SK-N-SH (cell line): ENCODE data around the gene WTIP. TPM values are rescaled to one million over a fixed set of nuclear protein-coding genes. Genes with fewer than 3 reads are reported as not detected.

Experiments
- CTCF ChIA-PET: fragments of 300-600, 350-600 bp; formaldehyde crosslinking; extraction: SDS; loops from one replicate; lab custom pipeline; 2021; lab: Yijun Ruan, JAX
- POLR2A ChIA-PET: fragments of 350-600 bp; sonication (Branson Sonifier 250); formaldehyde crosslinking; extraction: SDS; loops from one replicate; lab custom pipeline; 2020; ENCODE audit warnings: antibody characterized with exemption, inconsistent platforms; lab: Yijun Ruan, JAX
- DNase-seq: peaks from one replicate; pipeline ENCODE4 v3.0.0; 2012
- H2AFZ ChIP-seq: fragments of 200-600 bp; sonication (generic); 2 replicates; pipeline ENCODE4 v1.8.1; 2016; ENCODE audit warnings: antibody characterized with exemption, mild to moderate bottlenecking, low read depth
- H3F3A ChIP-seq: fragments of 200-600 bp; sonication (generic); replicated peaks from 2 replicates; pipeline ENCODE3; 2016; ENCODE audit warnings: antibody characterized with exemption, mild to moderate bottlenecking; ENCODE audit not compliant: insufficient read depth
- H3K27ac ChIP-seq, 2 experiments: fragments of 200-500 bp in 1 of 2; fragments of 200-600 bp in 1 of 2; sonication (Bioruptor generic) in 1 of 2; sonication (generic), shearing (Covaris generic) in 1 of 2; 2 replicates each; pipeline versions ENCODE4 v1.5.1 to v1.6.1; 2014 to 2016; ENCODE audit warnings: low read depth in 2 of 2, inconsistent platforms in 1 of 2, low read length in 1 of 2, mild to moderate bottlenecking in 1 of 2, mixed read lengths in 1 of 2
- H3K27me3 ChIP-seq: fragments of 200-600 bp; sonication (generic), shearing (Covaris generic); 2 replicates; pipeline ENCODE4 v1.6.1; 2016; ENCODE audit warnings: mixed run types; ENCODE audit not compliant: insufficient read depth
- H3K36me3 ChIP-seq, 2 experiments: fragments of 200-500 bp in 1 of 2; fragments of 200-600 bp in 1 of 2; sonication (Bioruptor generic) in 1 of 2; sonication (generic) in 1 of 2; replicated peaks in 1 of 2; 2 replicates each; pipeline versions ENCODE3 to v1.5.1; 2014 to 2016; ENCODE audit warnings: low read length in 1 of 2, mild to moderate bottlenecking in 1 of 2; ENCODE audit not compliant: insufficient read depth in 2 of 2, control insufficient read depth in 1 of 2
- H3K4me1 ChIP-seq, 2 experiments: fragments of 200-500 bp in 1 of 2; fragments of 200-600 bp in 1 of 2; sonication (Bioruptor generic) in 1 of 2; sonication (generic), shearing (Covaris generic) in 1 of 2; 2 replicates each; pipeline versions ENCODE4 v1.5.1 to v1.6.1; 2014 to 2016; ENCODE audit warnings: low read depth in 1 of 2, low read length in 1 of 2, mixed run types in 1 of 2; ENCODE audit not compliant: insufficient read depth in 2 of 2, control insufficient read depth in 1 of 2
- H3K4me2 ChIP-seq: fragments of 200-600 bp; sonication (generic), shearing (Covaris generic); 2 replicates; pipeline ENCODE4 v1.6.1; 2017; ENCODE audit warnings: mixed run types
- H3K4me3 ChIP-seq, 2 experiments: fragments of 200-500 bp in 1 of 2; fragments of 200-600 bp in 1 of 2; sonication (Bioruptor generic) in 1 of 2; sonication (generic), shearing (Covaris generic) in 1 of 2; 2 replicates each; pipeline versions ENCODE4 v1.5.1 to v1.8.1; 2014 to 2016; ENCODE audit warnings: low read depth in 2 of 2, inconsistent platforms in 1 of 2, low read length in 1 of 2, mild to moderate bottlenecking in 1 of 2, mixed read lengths in 1 of 2, moderate library complexity in 1 of 2
- H3K79me2 ChIP-seq: fragments of 200-600 bp; sonication (generic); 2 replicates; pipeline ENCODE4 v1.8.1; 2017; ENCODE audit warnings: mild to moderate bottlenecking; ENCODE audit not compliant: insufficient read depth
- H3K9ac ChIP-seq: fragments of 200-600 bp; sonication (generic); 2 replicates; pipeline ENCODE4 v1.6.1; 2017; ENCODE audit warnings: mixed run types
- H3K9me2 ChIP-seq: fragments of 200-600 bp; sonication (generic); 2 replicates; pipeline ENCODE4 v1.6.1; 2017; ENCODE audit warnings: mixed run types
- H3K9me3 ChIP-seq: fragments of 200-600 bp; sonication (generic); 2 replicates; pipeline ENCODE4 v1.6.1; 2017; ENCODE audit warnings: mixed run types, mild to moderate bottlenecking, moderate library complexity
- H4K20me1 ChIP-seq: fragments of 200-600 bp; sonication (generic); 2 replicates; pipeline ENCODE4 v1.6.1; 2017; ENCODE audit warnings: mild to moderate bottlenecking, mixed run types; ENCODE audit not compliant: insufficient read depth
- FOSL2 ChIP-seq: IDR thresholded peaks from 2 replicates; pipeline ENCODE4 v1.4.0; 2012; ENCODE audit warnings: low read depth, mild to moderate bottlenecking, moderate library complexity, borderline replicate concordance
- MEF2A ChIP-seq: IDR thresholded peaks from 2 replicates; pipeline ENCODE4 v1.4.0; 2012; ENCODE audit warnings: low read depth, borderline replicate concordance
- MXI1 ChIP-seq: IDR thresholded peaks from 2 replicates; pipeline ENCODE4 v1.6.1; 2012; ENCODE audit warnings: mild to moderate bottlenecking, low read depth, low read length, improper control_type of control experiment
- NRF1 ChIP-seq: IDR thresholded peaks from 2 replicates; pipeline ENCODE4 v1.6.1; 2012; ENCODE audit warnings: low read depth, mild to moderate bottlenecking, low read length
- RAD21 ChIP-seq: IDR thresholded peaks from 2 replicates; pipeline ENCODE4 v1.6.1; 2012; ENCODE audit warnings: mild to moderate bottlenecking, low read length
- SMC3 ChIP-seq: IDR thresholded peaks from 2 replicates; pipeline ENCODE4 v1.6.1; 2012; ENCODE audit warnings: low read depth, low read length, improper control_type of control experiment
- TCF12 ChIP-seq: IDR thresholded peaks from 2 replicates; pipeline ENCODE4 v1.4.0; 2012
- WGBS: methylation state at CpG from one replicate; pipeline ENCODE4 v1.1.6; 2017; ENCODE audit warnings: low lambda C conversion rate; 5-methylcytosine and 5-hydroxymethylcytosine counted together
- polyA plus RNA-seq, 3 experiments: library from polyadenylated mRNA; depleted of rRNA; stranded (reverse); fragments of >200 nt; gene quantifications; 2 replicates each; pipeline ENCODE4 v1.2.3, GENCODE V29; 2012
- TF ChIP-seq, protein P1 (sequence below): fragments of 200-600 bp; sonication (generic); IDR thresholded peaks from 2 replicates; pipeline ENCODE4 v1.6.1; 2017; ENCODE audit warnings: antibody characterized with exemption, mild to moderate bottlenecking, moderate library complexity

WTIP gene
- polyA plus RNA-seq, 1 of the 3 experiments (the other 2 are of a cell fraction): 27.7 TPM

DNA sequence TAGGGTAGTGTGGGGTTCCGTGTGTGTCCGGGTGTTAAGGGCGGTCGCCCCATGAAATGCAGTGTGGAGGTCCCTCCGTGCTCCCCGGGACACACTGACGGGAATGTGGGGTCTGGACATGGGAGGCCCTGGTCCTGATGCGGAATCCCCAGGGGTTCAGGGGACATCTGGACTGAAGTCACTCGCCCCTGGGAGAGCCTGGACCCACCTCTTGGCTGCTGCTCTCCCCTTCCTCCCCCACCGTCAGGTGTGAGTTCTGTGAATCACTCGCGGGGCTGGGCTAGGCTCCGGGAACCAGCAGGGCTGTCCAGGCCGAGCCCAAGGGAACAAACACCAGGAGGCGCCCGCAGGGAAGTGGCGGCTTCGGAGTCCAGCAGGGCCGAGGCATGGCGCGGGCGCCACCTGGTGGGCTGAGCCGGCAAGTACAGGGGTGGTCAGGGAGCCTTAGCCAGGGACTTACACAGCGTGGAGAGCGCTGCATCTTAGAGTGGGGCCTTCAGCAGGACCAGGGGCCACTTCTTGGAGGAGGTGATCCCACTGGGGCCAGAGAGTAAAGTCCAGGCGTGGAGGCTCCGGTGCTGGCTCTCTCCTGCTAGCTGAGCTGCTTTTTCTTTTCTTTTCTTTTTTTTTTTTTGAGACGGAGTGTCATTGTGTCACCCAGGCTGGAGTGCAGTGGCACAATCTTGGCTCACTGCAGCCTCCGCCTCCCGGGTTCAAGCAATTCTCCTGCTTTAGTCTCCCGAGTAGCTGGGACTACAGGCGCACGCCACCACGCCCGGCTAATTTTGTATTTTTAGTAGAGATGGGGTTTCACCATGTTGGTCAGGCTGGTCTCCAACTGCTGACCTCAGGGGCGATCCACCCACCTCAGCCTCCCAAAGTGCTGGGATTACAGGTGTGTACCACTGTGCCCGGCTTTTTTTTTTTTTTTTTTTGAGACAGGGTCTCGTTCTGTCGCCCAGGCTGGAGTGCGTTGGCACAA lies 20.1 kb downstream of the WTIP start:
- H4K20me1 ChIP-seq: peaks cover 3% of the 10 kb centered on the region; the same call in 1 of the 2 replicates
- no peaks in the 10 kb centered on the region for H3K9me2 ChIP-seq
- H3K4me2 ChIP-seq: no peak overlapping the region
- H3K27me3 ChIP-seq: no peaks in the 10 kb centered on the region
- no peak overlapping the region for H3K9ac ChIP-seq
- peak overlapping the region in 1 of 2 experiments; percentile 52; a peak in 1 of 4 replicates for H3K4me3 ChIP-seq
- peak; percentile 98 for DNase-seq
- TF ChIP-seq NRF1: no peak
- TF ChIP-seq, protein P1, sequence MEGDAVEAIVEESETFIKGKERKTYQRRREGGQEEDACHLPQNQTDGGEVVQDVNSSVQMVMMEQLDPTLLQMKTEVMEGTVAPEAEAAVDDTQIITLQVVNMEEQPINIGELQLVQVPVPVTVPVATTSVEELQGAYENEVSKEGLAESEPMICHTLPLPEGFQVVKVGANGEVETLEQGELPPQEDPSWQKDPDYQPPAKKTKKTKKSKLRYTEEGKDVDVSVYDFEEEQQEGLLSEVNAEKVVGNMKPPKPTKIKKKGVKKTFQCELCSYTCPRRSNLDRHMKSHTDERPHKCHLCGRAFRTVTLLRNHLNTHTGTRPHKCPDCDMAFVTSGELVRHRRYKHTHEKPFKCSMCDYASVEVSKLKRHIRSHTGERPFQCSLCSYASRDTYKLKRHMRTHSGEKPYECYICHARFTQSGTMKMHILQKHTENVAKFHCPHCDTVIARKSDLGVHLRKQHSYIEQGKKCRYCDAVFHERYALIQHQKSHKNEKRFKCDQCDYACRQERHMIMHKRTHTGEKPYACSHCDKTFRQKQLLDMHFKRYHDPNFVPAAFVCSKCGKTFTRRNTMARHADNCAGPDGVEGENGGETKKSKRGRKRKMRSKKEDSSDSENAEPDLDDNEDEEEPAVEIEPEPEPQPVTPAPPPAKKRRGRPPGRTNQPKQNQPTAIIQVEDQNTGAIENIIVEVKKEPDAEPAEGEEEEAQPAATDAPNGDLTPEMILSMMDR: peak; percentile 98
- peak; percentile 88 for TF ChIP-seq RAD21
- TF ChIP-seq FOSL2: no peak
- 0 out of 2 replicates have a peak, but pooled peaks have one; percentile 25 for TF ChIP-seq MXI1
- TF ChIP-seq SMC3: peak; percentile 87
- no peaks in the 10 kb centered on the region for H3K36me3 ChIP-seq
- ChIA-PET CTCF (interaction anchor here (0.6 to 1.9 kb wide), 20 partner anchors 8 to 211 kb away, joined by 3 to 10 read pairs (median 4); partner anchors contain the start of gene WTIP), POLR2A (no interaction called here)
- H3K4me1 ChIP-seq: no peaks in the 10 kb centered on the region; a peak in 1 of 4 replicates
- peaks cover 8% of the 10 kb centered on the region for H3F3A ChIP-seq
- no peaks in the 10 kb centered on the region for H3K79me2 ChIP-seq
- no peak overlapping the region for H2AFZ ChIP-seq
- H3K27ac ChIP-seq: peak overlapping the region in 1 of 2 experiments; percentile 22; a peak in 1 of 4 replicates
- no peaks in the 10 kb centered on the region for H3K9me3 ChIP-seq
- WGBS: 44% methylated on average over 39 of the region's 40 CpGs

GRCh38 chr19:34502582-34503411 lies 21.2 kb downstream of the WTIP start:
- TF ChIP-seq SMC3 (no peak), MEF2A (no peak), TCF12 (no peak)
- Histone ChIP-seq H3K9ac (no peak overlapping the region), H3F3A (peaks cover 15% of the 10 kb centered on the region), H3K79me2 (no peaks in the 10 kb centered on the region), H2AFZ (no peak overlapping the region), H3K9me2 (no peaks in the 10 kb centered on the region), H3K4me1 (no peaks in the 10 kb centered on the region; a peak in 1 of 4 replicates), H3K27ac (no peak overlapping the region), H3K4me2 (no peak overlapping the region), H4K20me1 (peaks cover 3% of the 10 kb centered on the region; the same call in 1 of the 2 replicates), H3K36me3 (no peaks in the 10 kb centered on the region), H3K9me3 (no peaks in the 10 kb centered on the region), H3K27me3 (no peaks in the 10 kb centered on the region), H3K4me3 (no peak overlapping the region)
- 89% methylated on average over 15 of the region's 15 CpGs for WGBS
- ChIA-PET CTCF (interaction anchor here (0.6 to 1.7 kb wide), 8 partner anchors 12 to 210 kb away, joined by 3 to 7 read pairs (median 4); no protein-coding TSS in a partner anchor), POLR2A (no interaction called here)
- peak; percentile 9 for DNase-seq
